T1000 (cell line): Measurements from ENCODE around the gene LDLRAD3.

Experiments
- DNase-seq: peaks from one replicate; lab custom pipeline; 2025; ENCODE audit warnings: mixed read lengths; lab: John Stamatoyannopoulos, UW

The LDLRAD3 gene

GRCh38 chr11:36240173-36240572, 296.3 kb downstream of the LDLRAD3 start:
- DNase-seq: no peak

- no peak for DNase-seq
These were observed 296.9 kb downstream of the LDLRAD3 start for GRCh38 chr11:36240801-36241200.

GRCh38 chr11:36241497-36241896, 297.6 kb downstream of the LDLRAD3 start:
- no peak for DNase-seq

- no peak for DNase-seq
These were observed 299.8 kb downstream of the LDLRAD3 start for GRCh38 chr11:36243641-36244040.

GRCh38 chr11:36247493-36247892, 303.6 kb downstream of the LDLRAD3 start:
- DNase-seq: no peak

- DNase-seq: no peak
These were observed 304.6 kb downstream of the LDLRAD3 start for GRCh38 chr11:36248436-36248835.

- DNase-seq: peak; percentile 39
These were observed 305.4 kb downstream of the LDLRAD3 start for GRCh38 chr11:36249246-36249645.

GRCh38 chr11:36251823-36252222, 308.0 kb downstream of the LDLRAD3 start:
- no peak for DNase-seq

GRCh38 chr11:36253238-36253637, 309.4 kb downstream of the LDLRAD3 start:
- DNase-seq: no peak

GRCh38 chr11:36254713-36255112, 310.9 kb downstream of the LDLRAD3 start:
- DNase-seq: no peak

- no peak for DNase-seq
These were observed 313.5 kb downstream of the LDLRAD3 start for GRCh38 chr11:36257351-36257750.

- no peak for DNase-seq
These were observed 315.0 kb downstream of the LDLRAD3 start for GRCh38 chr11:36258730-36259360.

- no peak for DNase-seq
These were observed 317.2 kb downstream of the LDLRAD3 start for GRCh38 chr11:36261094-36261493.

- no peak for DNase-seq
These were observed 320.4 kb downstream of the LDLRAD3 start for GRCh38 chr11:36264011-36264972.

GRCh38 chr11:36264973-36265344, 321.1 kb downstream of the LDLRAD3 start:
- DNase-seq: no peak

- DNase-seq: peak; percentile 31
These were observed 322.1 kb downstream of the LDLRAD3 start for GRCh38 chr11:36265793-36266628.

- no peak for DNase-seq
These were observed 322.9 kb downstream of the LDLRAD3 start for GRCh38 chr11:36266767-36267166.

- no peak for DNase-seq
These were observed 324.6 kb downstream of the LDLRAD3 start for GRCh38 chr11:36268337-36268985.

GRCh38 chr11:36270701-36271100, 326.8 kb downstream of the LDLRAD3 start:
- DNase-seq: no peak

GRCh38 chr11:36271794-36272407, 328.0 kb downstream of the LDLRAD3 start:
- DNase-seq: no peak

GRCh38 chr11:36273110-36273509, 329.2 kb downstream of the LDLRAD3 start:
- no peak for DNase-seq
